GM19395 (cell line): ENCODE results near the gene FAM217A.

Experiments
- ATAC-seq: cut with Tn5 transposase; IDR thresholded peaks from one replicate; pipeline ENCODE4 v1.9.1; 2021; ENCODE audit warnings: mild to moderate bottlenecking, moderate library complexity; ENCODE audit not compliant: unreplicated experiment

The FAM217A gene

GRCh38 chr6:4021854-4022695 is 56.9 kb downstream of the FAM217A start:
- peak; percentile 1 for ATAC-seq

GRCh38 chr6:4021133-4021853 is 57.6 kb downstream of the FAM217A start:
- peak; percentile 62 for ATAC-seq

GRCh38 chr6:4020822-4021132 is 58.2 kb downstream of the FAM217A start:
- peak; percentile 1 for ATAC-seq

GRCh38 chr6:4018924-4019236 is 60.1 kb downstream of the FAM217A start:
- ATAC-seq, result peak; percentile 4
